ENCODE results near the gene MAML3.

MAML3 gene

GRCh38 chr4:140068271-140068670 is 85.7 kb downstream of the MAML3 start:
- DNase-seq = no peak

GRCh38 chr4:140066031-140066930 is 87.7 kb downstream of the MAML3 start:
- DNase-seq = no peak

- DNase-seq = no peak
Observed at GRCh38 chr4:140065393-140065792, 88.6 kb downstream of the MAML3 start.

- DNase-seq = no peak
Observed at GRCh38 chr4:140061659-140062289, 92.2 kb downstream of the MAML3 start.

GRCh38 chr4:140061194-140061593 is 92.8 kb downstream of the MAML3 start:
- DNase-seq = no peak

GRCh38 chr4:140059159-140059558 is 94.8 kb downstream of the MAML3 start:
- DNase-seq = no peak

- DNase-seq = no peak
Observed at GRCh38 chr4:140057701-140058100, 96.3 kb downstream of the MAML3 start.

- no peak for DNase-seq
Observed at GRCh38 chr4:140056015-140056414, 98.0 kb downstream of the MAML3 start.

- no peak for DNase-seq
Observed at GRCh38 chr4:140054861-140055260, 99.1 kb downstream of the MAML3 start.

GRCh38 chr4:140053185-140053584 is 100.8 kb downstream of the MAML3 start:
- DNase-seq = no peak

GRCh38 chr4:140052050-140052449 is 101.9 kb downstream of the MAML3 start:
- DNase-seq = peak; percentile 26

- no peak for DNase-seq
Observed at GRCh38 chr4:140049849-140050637, 103.9 kb downstream of the MAML3 start.

GRCh38 chr4:140049024-140049848 is 104.7 kb downstream of the MAML3 start:
- peak; percentile 19 for DNase-seq

GRCh38 chr4:140048419-140048995 is 105.5 kb downstream of the MAML3 start:
- no peak for DNase-seq

- no peak for DNase-seq
Observed at GRCh38 chr4:140047786-140048185, 106.2 kb downstream of the MAML3 start.

GRCh38 chr4:140047017-140047640 is 106.9 kb downstream of the MAML3 start:
- no peak for DNase-seq

- no peak for DNase-seq
Observed at GRCh38 chr4:140046543-140046942, 107.4 kb downstream of the MAML3 start.

GRCh38 chr4:140046016-140046415 is 108.0 kb downstream of the MAML3 start:
- DNase-seq = no peak

- no peak for DNase-seq
Observed at GRCh38 chr4:140044337-140044902, 109.6 kb downstream of the MAML3 start.

GRCh38 chr4:140042634-140043033 is 111.3 kb downstream of the MAML3 start:
- no peak for DNase-seq

- no peak for DNase-seq
Observed at GRCh38 chr4:140038031-140038533, 115.9 kb downstream of the MAML3 start.
